Measurements from ENCODE around the gene CST2. TPM values are rescaled to one million over a fixed set of nuclear protein-coding genes. Genes with fewer than 3 reads are reported as not detected.

CST2 gene
- total RNA-seq (under 1 TPM in 1 of 2 donors, not detected in 1; 0.75 TPM), polyA plus RNA-seq (not detected)
- long read RNA-seq, donor 1, result 0 reads
- long read RNA-seq, donor 2, result 0 reads

GRCh38 chr20:23826541-23827021 is at the start of gene CST2:
Gene CST2 (minus strand): TSS chr20:23826729. CDS start chr20:23826660, 69 bp downstream.
- no peak for DNase-seq
- H3K36me3 ChIP-seq (ENCODE audit: control insufficient read depth in 1 of 2, insufficient read depth in 2 of 2, low read length in 1 of 2), result no peaks in the 10 kb centered on the region
- no peaks in the 10 kb centered on the region for H3K27me3 ChIP-seq (ENCODE audit: control insufficient read depth in 1 of 2, insufficient read depth in 2 of 2, low read length in 1 of 2)
- H3K4me3 ChIP-seq (ENCODE audit: low read length in 2 of 2), result no peak within 1 kb of the TSS
- WGBS, 2 donors, result 37 to 45% methylated on average over 4 of the region's 4 CpGs
- intact Hi-C loops (cut with DNase I), result no loop called here
- H3K9me3 ChIP-seq (ENCODE audit: control insufficient read depth, low read length), result no peaks in the 10 kb centered on the region
- H3K4me1 ChIP-seq (ENCODE audit: control insufficient read depth in 1 of 2, insufficient read depth in 2 of 2, low read length in 2 of 2), result no peaks in the 10 kb centered on the region
- no peak for ATAC-seq (ENCODE audit: low FRiP score)
- H3K27ac ChIP-seq (ENCODE audit: low read depth in 1 of 2, low read length in 2 of 2), result no peak within 1 kb of the TSS

GRCh38 chr20:23875606-23876237 is 49.2 kb upstream of the CST2 start:
- ATAC-seq (ENCODE audit: low FRiP score) (no peak), DNase-seq (no peak)
- WGBS, 2 donors, result 41 to 55% methylated on average over 6 of the region's 6 CpGs
- intact Hi-C loops (cut with DNase I), result no loop called here
- Histone ChIP-seq H3K4me3 (ENCODE audit: low read length in 2 of 2) (no peak overlapping the region), H3K4me1 (ENCODE audit: control insufficient read depth in 1 of 2, insufficient read depth in 2 of 2, low read length in 2 of 2) (no peaks in the 10 kb centered on the region), H3K27me3 (ENCODE audit: control insufficient read depth in 1 of 2, insufficient read depth in 2 of 2, low read length in 1 of 2) (no peaks in the 10 kb centered on the region), H3K36me3 (ENCODE audit: control insufficient read depth in 1 of 2, insufficient read depth in 2 of 2, low read length in 1 of 2) (no peaks in the 10 kb centered on the region), H3K27ac (ENCODE audit: low read depth in 1 of 2, low read length in 2 of 2) (no peak overlapping the region), H3K9me3 (ENCODE audit: control insufficient read depth, low read length) (peaks cover 2% of the 10 kb centered on the region)

GRCh38 chr20:23874747-23875146 is 48.2 kb upstream of the CST2 start:
- no peak for DNase-seq
- Histone ChIP-seq H3K4me1 (ENCODE audit: control insufficient read depth in 1 of 2, insufficient read depth in 2 of 2, low read length in 2 of 2) (no peaks in the 10 kb centered on the region), H3K4me3 (ENCODE audit: low read length in 2 of 2) (no peak overlapping the region), H3K27me3 (ENCODE audit: control insufficient read depth in 1 of 2, insufficient read depth in 2 of 2, low read length in 1 of 2) (no peaks in the 10 kb centered on the region), H3K36me3 (ENCODE audit: control insufficient read depth in 1 of 2, insufficient read depth in 2 of 2, low read length in 1 of 2) (no peaks in the 10 kb centered on the region), H3K9me3 (ENCODE audit: control insufficient read depth, low read length) (peaks cover 2% of the 10 kb centered on the region), H3K27ac (ENCODE audit: low read depth in 1 of 2, low read length in 2 of 2) (no peak overlapping the region)
- no peak for ATAC-seq (ENCODE audit: low FRiP score)
- intact Hi-C loops (cut with DNase I), result no loop called here
- 73 to 77% methylated on average over 5 of the region's 5 CpGs for WGBS, 2 donors

GRCh38 chr20:23873370-23874015 is 47.0 kb upstream of the CST2 start:
- DNase-seq, result no peak
- intact Hi-C loops (cut with DNase I), result no loop called here
- ATAC-seq (ENCODE audit: low FRiP score), result no peak
- Histone ChIP-seq H3K27me3 (ENCODE audit: control insufficient read depth in 1 of 2, insufficient read depth in 2 of 2, low read length in 1 of 2) (peaks cover 0 to 1% of the 10 kb centered on the region in 2 donors), H3K36me3 (ENCODE audit: control insufficient read depth in 1 of 2, insufficient read depth in 2 of 2, low read length in 1 of 2) (no peaks in the 10 kb centered on the region), H3K9me3 (ENCODE audit: control insufficient read depth, low read length) (peaks cover 2% of the 10 kb centered on the region), H3K27ac (ENCODE audit: low read depth in 1 of 2, low read length in 2 of 2) (no peak overlapping the region), H3K4me3 (ENCODE audit: low read length in 2 of 2) (no peak overlapping the region), H3K4me1 (ENCODE audit: control insufficient read depth in 1 of 2, insufficient read depth in 2 of 2, low read length in 2 of 2) (no peaks in the 10 kb centered on the region)
- WGBS, 2 donors, result 50 to 51% methylated on average over 3 of the region's 3 CpGs

GRCh38 chr20:23872065-23872464 is 45.5 kb upstream of the CST2 start:
- Histone ChIP-seq H3K4me3 (ENCODE audit: low read length in 2 of 2) (no peak overlapping the region), H3K36me3 (ENCODE audit: control insufficient read depth in 1 of 2, insufficient read depth in 2 of 2, low read length in 1 of 2) (no peaks in the 10 kb centered on the region), H3K9me3 (ENCODE audit: control insufficient read depth, low read length) (peaks cover 2% of the 10 kb centered on the region), H3K27me3 (ENCODE audit: control insufficient read depth in 1 of 2, insufficient read depth in 2 of 2, low read length in 1 of 2) (peaks cover 0 to 4% of the 10 kb centered on the region in 2 donors), H3K27ac (ENCODE audit: low read depth in 1 of 2, low read length in 2 of 2) (no peak overlapping the region), H3K4me1 (ENCODE audit: control insufficient read depth in 1 of 2, insufficient read depth in 2 of 2, low read length in 2 of 2) (no peaks in the 10 kb centered on the region)
- ATAC-seq (ENCODE audit: low FRiP score) (no peak), DNase-seq (no peak)
- WGBS, 2 donors, result 90 to 97% methylated on average over 1 of the region's 1 CpG
- intact Hi-C loops (cut with DNase I), result no loop called here

GRCh38 chr20:23870461-23870860 is 43.9 kb upstream of the CST2 start:
- no peaks in the 10 kb centered on the region for H3K36me3 ChIP-seq (ENCODE audit: control insufficient read depth in 1 of 2, insufficient read depth in 2 of 2, low read length in 1 of 2)
- H3K27ac ChIP-seq (ENCODE audit: low read depth in 1 of 2, low read length in 2 of 2), result no peak overlapping the region
- no peak overlapping the region for H3K4me3 ChIP-seq (ENCODE audit: low read length in 2 of 2)
- DNase-seq (no peak), ATAC-seq (ENCODE audit: low FRiP score) (no peak)
- peaks cover 0 to 4% of the 10 kb centered on the region in 2 donors for H3K27me3 ChIP-seq (ENCODE audit: control insufficient read depth in 1 of 2, insufficient read depth in 2 of 2, low read length in 1 of 2)
- intact Hi-C loops (cut with DNase I), result no loop called here
- H3K4me1 ChIP-seq (ENCODE audit: control insufficient read depth in 1 of 2, insufficient read depth in 2 of 2, low read length in 2 of 2), result no peaks in the 10 kb centered on the region
- 20 to 27% methylated on average over 4 of the region's 4 CpGs for WGBS, 2 donors
- peaks cover 2% of the 10 kb centered on the region for H3K9me3 ChIP-seq (ENCODE audit: control insufficient read depth, low read length)

GRCh38 chr20:23869520-23869919 is 43.0 kb upstream of the CST2 start:
- DNase-seq, result no peak
- Histone ChIP-seq H3K9me3 (ENCODE audit: control insufficient read depth, low read length) (peaks cover 2% of the 10 kb centered on the region), H3K27me3 (ENCODE audit: control insufficient read depth in 1 of 2, insufficient read depth in 2 of 2, low read length in 1 of 2) (peaks cover 0 to 4% of the 10 kb centered on the region in 2 donors), H3K27ac (ENCODE audit: low read depth in 1 of 2, low read length in 2 of 2) (no peak overlapping the region), H3K36me3 (ENCODE audit: control insufficient read depth in 1 of 2, insufficient read depth in 2 of 2, low read length in 1 of 2) (no peaks in the 10 kb centered on the region), H3K4me3 (ENCODE audit: low read length in 2 of 2) (no peak overlapping the region), H3K4me1 (ENCODE audit: control insufficient read depth in 1 of 2, insufficient read depth in 2 of 2, low read length in 2 of 2) (no peaks in the 10 kb centered on the region)
- WGBS, 2 donors, result 73 to 78% methylated on average over 2 of the region's 2 CpGs
- intact Hi-C loops (cut with DNase I), result no loop called here
- ATAC-seq (ENCODE audit: low FRiP score), result no peak

GRCh38 chr20:23868321-23868720 is 41.8 kb upstream of the CST2 start:
- Histone ChIP-seq H3K9me3 (ENCODE audit: control insufficient read depth, low read length) (peaks cover 2% of the 10 kb centered on the region), H3K27me3 (ENCODE audit: control insufficient read depth in 1 of 2, insufficient read depth in 2 of 2, low read length in 1 of 2) (peaks cover 0 to 4% of the 10 kb centered on the region in 2 donors), H3K4me3 (ENCODE audit: low read length in 2 of 2) (no peak overlapping the region), H3K4me1 (ENCODE audit: control insufficient read depth in 1 of 2, insufficient read depth in 2 of 2, low read length in 2 of 2) (no peaks in the 10 kb centered on the region), H3K27ac (ENCODE audit: low read depth in 1 of 2, low read length in 2 of 2) (no peak overlapping the region), H3K36me3 (ENCODE audit: control insufficient read depth in 1 of 2, insufficient read depth in 2 of 2, low read length in 1 of 2) (no peaks in the 10 kb centered on the region)
- 32 to 33% methylated on average over 5 of the region's 5 CpGs for WGBS, 2 donors
- ATAC-seq (ENCODE audit: low FRiP score) (no peak), DNase-seq (no peak)
- intact Hi-C loops (cut with DNase I), result no loop called here
